Ovary (tissue), 9 donors: ENCODE data around the gene STOML1. TPM values are rescaled to one million over a fixed set of nuclear protein-coding genes. Genes with fewer than 3 reads are reported as not detected.
A peak's percentile ranks its signal among the peaks of the same experiment; 100 is the strongest.

Source experiments
- DNase-seq, 5 donors: peaks; one replicate each; pipeline ENCODE4 v3.0.0-alpha.2; 2019 to 2020
- H3K27ac ChIP-seq, 2 donors: fragments of 200-600 bp; one replicate each; pipeline versions ENCODE4 v1.5.1 to v1.8.0; 2019 to 2022
- H3K27me3 ChIP-seq: fragments of 200-600 bp; one replicate; pipeline ENCODE4 v1.8.0; 2022
- H3K36me3 ChIP-seq: fragments of 200-600 bp; sonication (generic); one replicate; pipeline ENCODE4 v1.5.1; 2019
- H3K4me1 ChIP-seq: one replicate; pipeline ENCODE4 v1.8.1; 2013; ENCODE audit warnings: mild to moderate bottlenecking, moderate library complexity; ENCODE audit not compliant: insufficient read depth
- H3K4me3 ChIP-seq: fragments of 200-600 bp; sonication (generic); one replicate; pipeline ENCODE4 v1.5.1; 2017
- H3K9me3 ChIP-seq, 2 donors: fragments of 200-600 bp in 1 of 2; sonication (generic) in 1 of 2; one replicate each; pipeline versions ENCODE4 v1.5.1 to v1.8.1; 2013 to 2019; ENCODE audit warnings: mild to moderate bottlenecking in 1 of 2, moderate library complexity in 1 of 2
- EP300 ChIP-seq: sonication (generic); formaldehyde crosslinking; IDR thresholded peaks from one replicate; pipeline ENCODE4 v1.6.1; 2017; ENCODE audit warnings: antibody characterized with exemption
- POLR2A ChIP-seq: fragments of 450-650 bp; IDR thresholded peaks from one replicate; pipeline ENCODE4 v1.6.1; 2017; ENCODE audit warnings: antibody characterized with exemption, mild to moderate bottlenecking, moderate library complexity
- WGBS, 3 donors: extraction: QIAGEN DNeasy Blood & Tissue Kit in 1 of 3; methylation state at CpG; one replicate each; pipeline versions ENCODE4 v1.1.5 to v1.1.7; 2013 to 2017; 5-methylcytosine and 5-hydroxymethylcytosine counted together
- intact Hi-C, 4 donors: fragments of 100-400 bp; cut with DNase I; formaldehyde crosslinking; loops; one replicate each; pipeline versions ENCODE4 v1.11.0 to v1.15.1; 2022 to 2023
- polyA plus RNA-seq, 2 donors: library from polyadenylated mRNA; stranded (reverse); fragments of 200-250 nt in 1 of 2; fragments of 350-450 nt in 1 of 2; fragmentation: Illumina TruSeq in 1 of 2; extraction: RNeasy Lipid Tissue Mini Kit (QIAGEN cat#74804) in 1 of 2; gene quantifications; one replicate each; pipeline ENCODE4 v1.2.3, GENCODE V29; 2013 to 2014
- total RNA-seq, 7 donors: library from RNA; depleted of rRNA in 2 of 7; stranded (reverse); fragments of >200 nt in 2 of 7; fragmentation: NEBNext Ultra II Directional in 3 of 7; extraction: Animal tissue kit (Norgen Biotek cat#: 25700) in 3 of 7; gene quantifications; one replicate each; pipeline versions ENCODE4 v1.1.0 to v1.2.4, GENCODE V29; 2016 to 2023
- TF ChIP-seq, protein P1 (sequence below), 3 donors: fragments of 450-650 bp in 2 of 3; fragments of 200-600 bp in 1 of 3; IDR thresholded peaks; one replicate each; pipeline versions ENCODE4 v1.5.1 to v1.8.0; 2016 to 2022; ENCODE audit warnings: antibody characterized with exemption in 3 of 3, mild to moderate bottlenecking in 1 of 3
- donor health status: DM: no; HTN: no; CAD: no; lungs with moderate emphysema.
- donor health status: DM: no; HTN: no; CAD: no.
- donor health status: Bipolar disorder and iron deficiency.
- donor health status: DM: yes; HTN: yes; CAD: no.
- donor health status: DM: no; HTN: no; CAD: no.
- donor health status: DM: yes; HTN: yes; CAD: no.

STOML1 gene
- total and polyA plus RNA-seq, 9 donors = 2.1 to 22.9 (median 12.1) TPM

DNA sequence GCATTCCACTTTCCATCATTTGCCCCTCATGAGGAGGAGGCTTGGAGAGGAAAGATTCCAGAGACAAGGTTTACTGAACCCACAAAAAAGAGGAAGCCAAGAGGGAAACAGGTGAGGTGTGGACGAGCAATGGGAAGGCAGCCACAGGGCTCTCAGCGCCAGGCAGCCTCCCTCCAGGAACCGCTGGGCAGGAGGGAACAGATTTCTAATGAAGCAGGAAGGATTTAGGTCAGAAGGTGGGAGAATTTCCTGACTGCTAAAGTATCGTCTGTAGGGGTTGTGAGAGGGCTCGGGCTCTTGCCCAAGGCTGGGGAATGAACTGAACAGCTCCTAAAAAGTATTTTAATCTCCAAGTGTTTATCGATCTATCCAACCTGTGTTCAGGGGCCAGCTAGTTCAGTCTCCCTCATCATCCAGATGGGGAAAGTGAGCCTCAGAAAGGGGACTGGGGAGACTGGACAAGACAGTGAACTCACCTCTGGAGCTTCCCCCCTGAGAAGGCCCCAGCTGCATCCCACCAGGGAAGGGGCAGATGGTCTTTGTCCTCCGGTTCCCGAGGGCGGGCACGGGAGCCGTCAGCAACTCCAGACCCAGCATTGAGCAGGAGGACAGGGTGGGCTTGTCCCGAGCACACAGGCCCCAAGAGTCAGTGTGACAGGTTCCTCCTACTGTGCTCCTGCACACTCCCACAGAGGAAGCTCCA is 55.4 kb downstream of the STOML1 start:
- WGBS, 3 donors = 14 to 28% (median 23%) methylated on average over 12 of the region's 12 CpGs
- H3K27ac ChIP-seq = no peak overlapping the region
- H3K27me3 ChIP-seq = no peaks in the 10 kb centered on the region
- H3K4me3 ChIP-seq = no peak overlapping the region
- TF ChIP-seq POLR2A = no peak
- TF ChIP-seq, protein P1, sequence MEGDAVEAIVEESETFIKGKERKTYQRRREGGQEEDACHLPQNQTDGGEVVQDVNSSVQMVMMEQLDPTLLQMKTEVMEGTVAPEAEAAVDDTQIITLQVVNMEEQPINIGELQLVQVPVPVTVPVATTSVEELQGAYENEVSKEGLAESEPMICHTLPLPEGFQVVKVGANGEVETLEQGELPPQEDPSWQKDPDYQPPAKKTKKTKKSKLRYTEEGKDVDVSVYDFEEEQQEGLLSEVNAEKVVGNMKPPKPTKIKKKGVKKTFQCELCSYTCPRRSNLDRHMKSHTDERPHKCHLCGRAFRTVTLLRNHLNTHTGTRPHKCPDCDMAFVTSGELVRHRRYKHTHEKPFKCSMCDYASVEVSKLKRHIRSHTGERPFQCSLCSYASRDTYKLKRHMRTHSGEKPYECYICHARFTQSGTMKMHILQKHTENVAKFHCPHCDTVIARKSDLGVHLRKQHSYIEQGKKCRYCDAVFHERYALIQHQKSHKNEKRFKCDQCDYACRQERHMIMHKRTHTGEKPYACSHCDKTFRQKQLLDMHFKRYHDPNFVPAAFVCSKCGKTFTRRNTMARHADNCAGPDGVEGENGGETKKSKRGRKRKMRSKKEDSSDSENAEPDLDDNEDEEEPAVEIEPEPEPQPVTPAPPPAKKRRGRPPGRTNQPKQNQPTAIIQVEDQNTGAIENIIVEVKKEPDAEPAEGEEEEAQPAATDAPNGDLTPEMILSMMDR (IDR thresholded peaks at IDR 0.05) = peak in 1 of 3 donors; percentile 3
- TF ChIP-seq EP300 = no peak
- DNase-seq = peak in 1 of 5 donors; percentile 52
- no peaks in the 10 kb centered on the region for H3K9me3 ChIP-seq
- peaks cover 10% of the 10 kb centered on the region for H3K4me1 ChIP-seq
- no peaks in the 10 kb centered on the region for H3K36me3 ChIP-seq
- intact Hi-C loops = no loop called here

DNA sequence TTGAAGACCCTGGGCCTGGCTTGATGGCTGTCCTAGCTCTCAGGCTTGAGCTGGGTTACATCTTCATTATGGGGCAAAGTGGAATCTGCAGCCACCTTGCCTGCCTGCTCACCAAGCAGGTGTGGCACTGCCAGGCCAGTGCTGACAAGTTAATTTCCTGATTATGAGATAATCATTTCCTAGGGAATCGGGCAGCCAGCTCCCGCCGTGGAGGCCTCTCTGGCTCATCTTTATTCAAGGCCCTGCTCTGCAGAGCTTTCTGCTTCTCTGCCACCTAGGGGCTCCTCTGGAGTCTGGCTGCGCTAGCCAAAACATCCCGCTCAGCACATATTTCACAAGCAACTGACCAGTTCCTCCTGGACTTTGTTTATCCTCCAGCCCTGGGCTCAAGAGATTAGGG is 55.9 kb downstream of the STOML1 start:
- no peaks in the 10 kb centered on the region for H3K27me3 ChIP-seq
- H3K36me3 ChIP-seq = no peaks in the 10 kb centered on the region
- intact Hi-C loops = no loop called here
- peak; percentile 61 to 75 (median 67) for DNase-seq
- H3K4me1 ChIP-seq = peaks cover 10% of the 10 kb centered on the region
- 4 to 17% (median 5%) methylated on average over 5 of the region's 5 CpGs for WGBS, 3 donors
- no peak overlapping the region for H3K4me3 ChIP-seq
- TF ChIP-seq EP300 = no peak
- TF ChIP-seq POLR2A = no peak
- TF ChIP-seq, protein P1 (IDR thresholded peaks at IDR 0.05) = peak in 1 of 3 donors; percentile 7
- H3K27ac ChIP-seq = no peak overlapping the region
- no peaks in the 10 kb centered on the region for H3K9me3 ChIP-seq

GRCh38 chr15:73935547-73935946 is 56.5 kb downstream of the STOML1 start:
- intact Hi-C loops = no loop called here
- Histone ChIP-seq H3K9me3 (no peaks in the 10 kb centered on the region), H3K36me3 (no peaks in the 10 kb centered on the region), H3K4me1 (peaks cover 10% of the 10 kb centered on the region), H3K27me3 (no peaks in the 10 kb centered on the region), H3K27ac (no peak overlapping the region), H3K4me3 (no peak overlapping the region)
- 75 to 87% (median 84%) methylated on average over 4 of the region's 4 CpGs for WGBS, 3 donors
- no peak for TF ChIP-seq EP300
- TF ChIP-seq, protein P1 (IDR thresholded peaks at IDR 0.05) = no peak
- TF ChIP-seq POLR2A = no peak
- DNase-seq = peak in 1 of 5 donors; percentile 40

DNA sequence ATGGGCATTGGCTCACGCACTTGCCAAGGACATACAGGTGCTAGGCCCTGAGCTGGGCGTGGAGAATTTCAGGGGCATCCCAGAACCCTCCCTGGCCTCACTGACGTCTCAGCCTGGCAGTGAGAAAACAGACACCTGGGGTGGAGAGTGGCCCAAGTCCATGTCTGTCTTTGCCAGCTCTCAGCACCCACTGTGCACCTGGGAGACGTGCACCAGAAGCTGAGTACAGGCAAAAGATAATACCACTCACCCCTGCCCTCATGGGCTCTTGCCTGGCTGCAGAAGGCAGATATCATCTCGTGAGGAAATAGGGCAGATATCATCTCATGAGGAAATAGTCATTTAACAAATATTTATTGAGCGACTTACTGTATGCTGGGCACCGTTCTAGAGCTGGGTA is 57.8 kb downstream of the STOML1 start:
- Histone ChIP-seq H3K27ac (no peak overlapping the region), H3K4me1 (peaks cover 12% of the 10 kb centered on the region), H3K9me3 (no peaks in the 10 kb centered on the region), H3K27me3 (no peaks in the 10 kb centered on the region), H3K4me3 (no peak overlapping the region), H3K36me3 (no peaks in the 10 kb centered on the region)
- DNase-seq = peak in 1 of 5 donors; percentile 23
- TF ChIP-seq, protein P1 (IDR thresholded peaks at IDR 0.05) = no peak
- TF ChIP-seq EP300 = no peak
- no peak for TF ChIP-seq POLR2A
- intact Hi-C loops = no loop called here
- WGBS, 3 donors = 92 to 94% (median 92%) methylated on average over 7 of the region's 7 CpGs
